Calu3 (cell line): Measurements from ENCODE around the gene TTC28. TPM values are rescaled to one million over a fixed set of nuclear protein-coding genes. Genes with fewer than 3 reads are reported as not detected.

Experiments
- BruUV-seq: library from RNA; stranded (reverse); fragments of 400-500 nt; replicated peaks from 2 replicates; lab custom pipeline; 2021; lab: Mats Ljungman, UMichigan
- CTCF ChIA-PET: fragments of 300-600 bp; sonication (Branson Sonifier 250); formaldehyde crosslinking; loops from one replicate; lab custom pipeline; 2022; ENCODE audit warnings: antibody characterized with exemption; lab: Charles Lee
- DNase-seq: peaks from one replicate; pipeline ENCODE4 v3.0.0; 2022
- H3K27ac Mint-ChIP-seq: one replicate; pipeline ENCODE4 v1.8.0; 2022; ENCODE audit warnings: mixed read lengths; ENCODE audit not compliant: unreplicated experiment
- H3K27me3 Mint-ChIP-seq: one replicate; pipeline ENCODE4 v1.8.0; 2022; ENCODE audit warnings: mixed read lengths; ENCODE audit not compliant: unreplicated experiment
- H3K36me3 Mint-ChIP-seq: one replicate; pipeline ENCODE4 v1.8.0; 2022; ENCODE audit warnings: mild to moderate bottlenecking, moderate library complexity, mixed read lengths; ENCODE audit not compliant: insufficient read depth, unreplicated experiment
- H3K4me1 Mint-ChIP-seq: one replicate; pipeline ENCODE4 v1.8.0; 2022; ENCODE audit warnings: mild to moderate bottlenecking, low read depth, mixed read lengths; ENCODE audit not compliant: unreplicated experiment
- H3K4me3 Mint-ChIP-seq: one replicate; pipeline ENCODE4 v1.8.0; 2022; ENCODE audit warnings: mild to moderate bottlenecking, low read depth, moderate library complexity, mixed read lengths; ENCODE audit not compliant: unreplicated experiment
- H3K9me3 Mint-ChIP-seq: one replicate; pipeline ENCODE4 v1.8.0; 2022; ENCODE audit warnings: low read depth, mixed read lengths; ENCODE audit not compliant: unreplicated experiment
- intact Hi-C: fragments of 100-400 bp; cut with micrococcal nuclease; formaldehyde crosslinking; loops from one replicate; pipeline ENCODE4 v1.10.0; 2022; ENCODE audit not compliant: unreplicated experiment
- total RNA-seq: library from RNA; stranded (reverse); gene quantifications from 2 replicates; pipeline ENCODE4 v1.2.3, GENCODE V29; 2022
- TF ChIP-seq, protein P1 (sequence below): fragments of 200-600 bp; IDR thresholded peaks from one replicate; pipeline ENCODE4 v1.8.0; 2022; ENCODE audit warnings: antibody characterized with exemption; ENCODE audit not compliant: unreplicated experiment

Gene TTC28
- total RNA-seq, 1 experiment from 2014 or later, result 5.2 TPM

DNA sequence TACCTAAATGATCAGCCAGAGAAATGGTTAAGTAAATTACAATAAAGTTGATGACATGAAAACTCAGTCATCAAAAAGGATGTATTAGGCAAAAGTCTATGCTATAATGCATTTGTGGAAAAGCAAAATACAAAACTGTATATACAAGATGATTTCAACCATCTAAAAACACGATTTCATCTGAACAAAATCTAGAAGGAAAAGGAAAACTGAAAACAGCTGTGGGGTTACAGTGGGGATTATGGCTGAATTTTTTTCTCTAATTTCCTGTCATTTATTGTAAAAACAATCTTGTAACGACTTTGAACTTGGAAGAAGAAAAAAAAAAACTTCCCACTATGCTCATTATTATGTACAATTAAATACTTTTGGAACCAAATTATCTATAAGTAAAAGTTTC is 31.7 kb upstream of the TTC28 start:
- Mint-ChIP-seq H3K27me3 (no peaks in the 10 kb centered on the region), H3K4me1 (peaks cover 17% of the 10 kb centered on the region), H3K4me3 (no peak overlapping the region), H3K36me3 (no peaks in the 10 kb centered on the region), H3K27ac (no peak overlapping the region), H3K9me3 (no peaks in the 10 kb centered on the region)
- BruUV-seq, result no TSS peak
- TF ChIP-seq, protein P1, sequence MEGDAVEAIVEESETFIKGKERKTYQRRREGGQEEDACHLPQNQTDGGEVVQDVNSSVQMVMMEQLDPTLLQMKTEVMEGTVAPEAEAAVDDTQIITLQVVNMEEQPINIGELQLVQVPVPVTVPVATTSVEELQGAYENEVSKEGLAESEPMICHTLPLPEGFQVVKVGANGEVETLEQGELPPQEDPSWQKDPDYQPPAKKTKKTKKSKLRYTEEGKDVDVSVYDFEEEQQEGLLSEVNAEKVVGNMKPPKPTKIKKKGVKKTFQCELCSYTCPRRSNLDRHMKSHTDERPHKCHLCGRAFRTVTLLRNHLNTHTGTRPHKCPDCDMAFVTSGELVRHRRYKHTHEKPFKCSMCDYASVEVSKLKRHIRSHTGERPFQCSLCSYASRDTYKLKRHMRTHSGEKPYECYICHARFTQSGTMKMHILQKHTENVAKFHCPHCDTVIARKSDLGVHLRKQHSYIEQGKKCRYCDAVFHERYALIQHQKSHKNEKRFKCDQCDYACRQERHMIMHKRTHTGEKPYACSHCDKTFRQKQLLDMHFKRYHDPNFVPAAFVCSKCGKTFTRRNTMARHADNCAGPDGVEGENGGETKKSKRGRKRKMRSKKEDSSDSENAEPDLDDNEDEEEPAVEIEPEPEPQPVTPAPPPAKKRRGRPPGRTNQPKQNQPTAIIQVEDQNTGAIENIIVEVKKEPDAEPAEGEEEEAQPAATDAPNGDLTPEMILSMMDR, result no peak
- intact Hi-C loops, result no loop called here
- CTCF ChIA-PET, result interaction anchor here (0.5 kb wide), 1 partner anchor 10 kb away, joined by 4 read pairs; no protein-coding TSS in a partner anchor
- no peak for DNase-seq

DNA sequence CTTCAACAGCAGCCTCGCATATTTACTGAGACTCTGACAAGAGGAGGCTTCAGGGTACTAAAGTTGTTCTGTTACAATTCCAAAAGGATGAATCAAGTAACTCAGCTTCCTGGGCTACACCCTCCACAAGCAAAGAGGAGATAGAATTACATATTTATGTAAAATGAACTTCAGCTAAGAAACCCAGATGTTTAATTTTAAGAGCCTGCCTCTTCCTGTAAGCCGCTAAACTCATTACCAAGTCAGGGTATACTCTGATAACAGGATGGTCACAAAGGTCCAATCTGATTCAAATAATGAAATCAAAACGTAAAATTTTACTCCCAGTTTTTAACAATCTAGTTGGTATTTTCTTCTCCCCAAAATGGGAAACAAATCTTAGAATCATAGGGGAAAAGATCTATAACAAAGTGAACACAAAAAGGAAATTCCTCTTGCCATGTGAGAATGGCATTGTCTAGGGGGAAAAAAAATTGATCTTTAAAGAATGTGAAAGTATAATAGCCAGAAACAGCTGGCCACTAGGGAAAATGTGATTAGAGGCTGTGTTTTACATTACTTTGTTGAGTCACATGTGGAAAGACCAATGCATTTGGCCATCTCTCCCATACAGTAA is 31.0 kb upstream of the TTC28 start:
- CTCF ChIA-PET, result interaction anchor here (0.6 to 1.0 kb wide), 2 partner anchors 110 to 148 kb away, joined by 3 read pairs; no protein-coding TSS in a partner anchor
- no TSS peak for BruUV-seq
- no peak overlapping the region for H3K27ac Mint-ChIP-seq
- TF ChIP-seq, protein P1, result no peak
- no peaks in the 10 kb centered on the region for H3K27me3 Mint-ChIP-seq
- H3K9me3 Mint-ChIP-seq, result no peaks in the 10 kb centered on the region
- no peak for DNase-seq
- H3K4me1 Mint-ChIP-seq, result peaks cover 17% of the 10 kb centered on the region
- intact Hi-C loops, result no loop called here
- no peaks in the 10 kb centered on the region for H3K36me3 Mint-ChIP-seq
- H3K4me3 Mint-ChIP-seq, result no peak overlapping the region

DNA sequence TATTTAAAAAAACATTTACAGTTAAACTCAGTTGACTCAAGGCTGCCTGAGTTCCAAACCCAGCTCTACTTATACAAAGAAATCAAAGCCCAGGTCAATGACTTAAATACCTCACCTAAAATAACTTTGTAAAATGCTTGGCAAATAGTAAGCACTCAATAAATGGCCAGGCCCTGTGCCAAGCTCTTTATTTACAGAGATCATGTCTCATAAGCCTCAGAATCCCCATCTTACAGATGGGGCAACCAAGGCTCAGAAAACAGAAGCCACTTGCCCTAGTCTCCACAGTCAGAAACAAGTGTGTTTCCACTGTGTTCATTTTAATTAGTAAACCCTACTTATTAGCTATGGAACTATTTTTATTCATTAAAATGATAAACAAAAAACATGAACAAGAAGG is 30.5 kb upstream of the TTC28 start:
- no peak for DNase-seq
- Mint-ChIP-seq H3K27me3 (no peaks in the 10 kb centered on the region), H3K4me1 (peaks cover 17% of the 10 kb centered on the region), H3K36me3 (no peaks in the 10 kb centered on the region), H3K27ac (no peak overlapping the region), H3K9me3 (no peaks in the 10 kb centered on the region), H3K4me3 (no peak overlapping the region)
- BruUV-seq, result no TSS peak
- TF ChIP-seq, protein P1, result no peak
- CTCF ChIA-PET, result interaction anchor here (0.6 to 1.0 kb wide), 3 partner anchors 40 to 110 kb away, joined by 3 to 4 read pairs (median 3); no protein-coding TSS in a partner anchor
- intact Hi-C loops, result no loop called here

DNA sequence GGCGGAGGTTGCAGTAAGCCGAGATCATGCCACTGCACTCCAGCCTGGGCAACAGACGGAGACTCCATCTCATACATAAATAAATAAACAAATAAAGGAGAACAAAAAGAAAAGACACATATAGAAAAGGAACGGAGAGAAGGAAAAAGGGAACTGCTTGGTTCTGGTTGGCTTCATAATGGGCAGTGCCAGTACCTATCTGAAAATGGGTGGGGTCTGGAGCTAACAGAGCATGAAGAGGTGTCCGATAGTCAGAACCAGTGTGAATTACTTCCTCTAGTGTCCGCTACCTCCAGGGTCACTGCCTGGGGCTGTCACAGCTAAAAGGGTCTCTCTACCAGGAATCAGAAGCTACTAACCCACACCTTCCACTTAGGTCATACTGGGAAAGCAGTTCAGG is 27.2 kb upstream of the TTC28 start:
- no peak for DNase-seq
- Mint-ChIP-seq H3K4me1 (peaks cover 9% of the 10 kb centered on the region), H3K36me3 (no peaks in the 10 kb centered on the region), H3K27ac (no peak overlapping the region), H3K27me3 (no peaks in the 10 kb centered on the region), H3K4me3 (no peak overlapping the region), H3K9me3 (no peaks in the 10 kb centered on the region)
- intact Hi-C loops, result no loop called here
- CTCF ChIA-PET, result no interaction called here
- BruUV-seq, result no TSS peak
- TF ChIP-seq, protein P1, result no peak
